Stimulated activated CD4-positive, alpha-beta T cell treated with anti-CD3 and anti-CD28 coated beads, Interleukin-4, amount 100 ng/mL, for 48 hours (primary cell): ENCODE data around the gene IL22.
"Not testable (repeated sequence)": the region's sequence is repeated elsewhere in the genome, so short reads cannot be mapped to it uniquely, and the experiment has no call there.

Experiments used
- DNase-seq, 2 donors: peaks; one replicate each; pipeline ENCODE4 v3.0.0-alpha.2; 2020; ENCODE audit warnings: low read depth in 2 of 2

The IL22 gene

GRCh38 chr12:68229956-68230355, 23.4 kb downstream of the IL22 start:
- no peak for DNase-seq

- no peak for DNase-seq
These were observed 26.0 kb downstream of the IL22 start for GRCh38 chr12:68227356-68227755.

- no peak for DNase-seq
These were observed 27.6 kb downstream of the IL22 start, which contains the start of gene IL26 for GRCh38 chr12:68225576-68226476. Gene IL26, minus strand, starts transcription at chr12:68225810. Its CDS starts 54 bp downstream, at chr12:68225756.

- DNase-seq = no peak
These were observed 28.7 kb downstream of the IL22 start for GRCh38 chr12:68224613-68225285.

GRCh38 chr12:68223067-68223747, 30.2 kb downstream of the IL22 start:
- peak; percentile 54 to 66 for DNase-seq

GRCh38 chr12:68222326-68222725, 31.1 kb downstream of the IL22 start:
- no peak for DNase-seq

GRCh38 chr12:68221497-68221896, 31.9 kb downstream of the IL22 start:
- DNase-seq = no peak

GRCh38 chr12:68210875-68211274, 42.5 kb downstream of the IL22 start:
- no peak for DNase-seq

- not testable (repeated sequence) for DNase-seq
These were observed 44.2 kb downstream of the IL22 start for GRCh38 chr12:68209048-68209728.

- no peak for DNase-seq
These were observed 46.1 kb downstream of the IL22 start for GRCh38 chr12:68207276-68207675.

GRCh38 chr12:68206446-68206845, 47.0 kb downstream of the IL22 start:
- DNase-seq = no peak

- DNase-seq = no peak
These were observed 49.9 kb downstream of the IL22 start for GRCh38 chr12:68203460-68203875.

GRCh38 chr12:68200854-68201253, 52.5 kb downstream of the IL22 start:
- no peak for DNase-seq

- DNase-seq = no peak
These were observed 54.3 kb downstream of the IL22 start for GRCh38 chr12:68199127-68199526.

- no peak for DNase-seq
These were observed 54.8 kb downstream of the IL22 start for GRCh38 chr12:68198507-68199086.
